Measurements from ENCODE around the gene STK40. TPM values are rescaled to one million over a fixed set of nuclear protein-coding genes. Genes with fewer than 3 reads are reported as not detected.

Gene STK40
- total RNA-seq, 1 experiment from 2014 or later = 26.2 TPM

GRCh38 chr1:36343651-36344394, 41.9 kb downstream of the STK40 start:
- Mint-ChIP-seq H3K4me3 (no peak overlapping the region), H3K27me3 (ENCODE audit: low read depth) (no peaks in the 10 kb centered on the region), H3K36me3 (ENCODE audit: insufficient read depth in 1 of 3, low read depth in 3 of 3) (peaks cover 11 to 38% (median 29%) of the 10 kb centered on the region in 3 experiments; a peak in 6 of 7 replicates), H3K4me1 (no peaks in the 10 kb centered on the region), H3K27ac (no peak overlapping the region; a peak in 1 of 7 replicates), H3K9me3 (no peaks in the 10 kb centered on the region)
- WGBS (ENCODE audit: extremely low coverage, insufficient read length, low lambda C conversion rate) = no CpG with 5 or more reads among the region's 24 CpGs
- H2BK15ac ChIP-seq (ENCODE audit: low read depth, low read length) = no peak overlapping the region
- H3K23ac ChIP-seq (ENCODE audit: insufficient read length, low read depth, low read length) = no peak overlapping the region
- no peak overlapping the region for H3K27ac ChIP-seq (ENCODE audit: insufficient read length, low read depth, low read length)
- no peaks in the 10 kb centered on the region for H3K79me1 ChIP-seq (ENCODE audit: insufficient read depth, low read depth, low read length, poor library complexity, severe bottlenecking)
- no peak overlapping the region for H3K4ac ChIP-seq (ENCODE audit: low read depth, low read length)
- no peak for DNase-seq
- no peak overlapping the region for H3K18ac ChIP-seq (ENCODE audit: insufficient read length, low read depth, low read length)
- H3T11ph ChIP-seq (ENCODE audit: low read length) = no peak overlapping the region
- H2BK120ac ChIP-seq (ENCODE audit: low read depth, low read length, poor library complexity, severe bottlenecking) = no peak overlapping the region
- no peak overlapping the region for H3K56ac ChIP-seq (ENCODE audit: insufficient read length, low read depth, low read length)
- no peak overlapping the region for H4K91ac ChIP-seq (ENCODE audit: insufficient read length, low read depth, low read length)
- H2BK20ac ChIP-seq (ENCODE audit: low read depth, low read length, poor library complexity, severe bottlenecking) = no peak overlapping the region
- no peak overlapping the region for H3K4me2 ChIP-seq (ENCODE audit: insufficient read depth, insufficient read length, low read length)
- H2BK12ac ChIP-seq (ENCODE audit: insufficient read length, low read depth, low read length) = no peak overlapping the region
- H2AK5ac ChIP-seq (ENCODE audit: insufficient read length, low read length) = no peak overlapping the region
- no peaks in the 10 kb centered on the region for H3K27me3 ChIP-seq (ENCODE audit: insufficient read depth, low read length)
- H3K9me3 ChIP-seq (ENCODE audit: control insufficient read depth, low read depth, low read length) = no peaks in the 10 kb centered on the region
- H4K5ac ChIP-seq (ENCODE audit: insufficient read length, low read depth, low read length) = no peak overlapping the region
- H3K9ac ChIP-seq (ENCODE audit: extremely low read depth, insufficient read length, low read length) = no peak overlapping the region
- H2AFZ ChIP-seq (ENCODE audit: low read length) = no peak overlapping the region
- H3K4me1 ChIP-seq (ENCODE audit: insufficient read depth, low read length) = no peaks in the 10 kb centered on the region
- TF ChIP-seq CTCF (conservative IDR thresholded peaks at IDR 0.05) = no peak
- no peaks in the 10 kb centered on the region for H4K20me1 ChIP-seq (ENCODE audit: control insufficient read depth, insufficient read depth, insufficient read length)
- no peak overlapping the region for H2BK5ac ChIP-seq (ENCODE audit: insufficient read length, low read length)
- H3K79me2 ChIP-seq (ENCODE audit: insufficient read depth, low read length) = no peaks in the 10 kb centered on the region
- no peaks in the 10 kb centered on the region for H3K23me2 ChIP-seq (ENCODE audit: insufficient read length, low read depth, low read length, poor library complexity, severe bottlenecking)
- no peak overlapping the region for H4K8ac ChIP-seq (replicated peaks; ENCODE audit: insufficient read length, low read depth, low read length)
- no peak overlapping the region for H3K14ac ChIP-seq (ENCODE audit: insufficient read depth, low read length)

Measured in H9 (cell line).